ENCODE measurements around the gene KPTN. TPM values are rescaled to one million over a fixed set of nuclear protein-coding genes. Genes with fewer than 3 reads are reported as not detected.

Gene KPTN
- total RNA-seq, 1 experiment from 2014 or later: 19.7 TPM

DNA sequence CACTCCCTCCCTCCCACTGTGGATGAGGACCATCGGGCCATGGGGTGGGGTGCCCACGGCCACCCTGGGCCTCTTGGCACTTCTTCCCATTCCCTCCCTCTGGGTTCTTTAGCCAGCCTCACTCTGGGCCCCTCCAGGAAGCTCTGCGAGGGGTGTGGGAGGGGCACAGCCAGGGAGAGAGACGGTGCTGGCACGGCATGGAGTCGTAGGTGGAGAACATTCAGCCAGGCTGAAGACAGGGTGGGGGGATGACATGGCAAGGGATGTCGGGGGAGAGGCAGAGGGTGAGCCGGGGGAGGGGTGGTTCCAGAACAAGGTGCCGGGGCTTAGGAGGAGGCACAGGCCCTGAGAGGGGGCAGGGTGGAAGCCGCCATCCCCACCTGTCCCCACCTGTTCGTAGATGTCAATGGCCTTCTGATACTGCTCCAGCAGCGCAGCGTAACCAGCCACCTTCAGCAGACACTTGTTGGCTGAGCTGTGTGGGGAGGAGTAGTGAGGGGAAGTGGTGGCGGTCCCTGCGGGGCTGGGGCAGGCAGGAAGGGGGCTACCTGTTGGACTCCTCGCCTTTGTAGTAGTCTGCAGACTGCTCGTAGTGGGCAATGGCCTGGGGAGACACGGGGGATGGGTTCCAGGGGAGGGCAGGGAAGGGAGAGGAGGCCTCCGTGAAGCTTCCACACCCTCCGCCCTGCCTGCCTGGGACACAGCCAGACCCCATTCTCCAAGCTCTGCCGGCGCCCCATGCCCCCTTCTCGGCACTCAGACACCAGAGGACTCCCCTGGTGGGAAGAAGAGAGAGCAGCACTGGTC, 8.8 kb upstream of the KPTN start:
- H3K27me3 Mint-ChIP-seq (ENCODE audit: insufficient read depth, unreplicated experiment): no peaks in the 10 kb centered on the region
- no peak for DNase-seq
- ChIA-PET POLR2A (no interaction called here), CTCF (interaction anchor here (0.6 kb wide), 1 partner anchor 58 kb away, joined by 3 read pairs; no protein-coding TSS in a partner anchor)
- no peak overlapping the region for H3K4me3 Mint-ChIP-seq (ENCODE audit: unreplicated experiment)
- Histone ChIP-seq H3K36me3 (ENCODE audit: control insufficient read depth, insufficient read depth, low read length) (peaks cover 4% of the 10 kb centered on the region; the same call in 1 of the 2 replicates), H3K4me3 (ENCODE audit: low read depth, low read length) (no peak overlapping the region), H3K9me3 (no peaks in the 10 kb centered on the region), H3K4me1 (peaks cover 6% of the 10 kb centered on the region; the same call in 1 of the 2 replicates), H3K27me3 (replicated peaks; ENCODE audit: control insufficient read depth, insufficient read depth, low read length) (no peaks in the 10 kb centered on the region)
- intact Hi-C loops (cut with micrococcal nuclease; ENCODE audit: unreplicated experiment): no loop called here
- TF ChIP-seq, protein P1, sequence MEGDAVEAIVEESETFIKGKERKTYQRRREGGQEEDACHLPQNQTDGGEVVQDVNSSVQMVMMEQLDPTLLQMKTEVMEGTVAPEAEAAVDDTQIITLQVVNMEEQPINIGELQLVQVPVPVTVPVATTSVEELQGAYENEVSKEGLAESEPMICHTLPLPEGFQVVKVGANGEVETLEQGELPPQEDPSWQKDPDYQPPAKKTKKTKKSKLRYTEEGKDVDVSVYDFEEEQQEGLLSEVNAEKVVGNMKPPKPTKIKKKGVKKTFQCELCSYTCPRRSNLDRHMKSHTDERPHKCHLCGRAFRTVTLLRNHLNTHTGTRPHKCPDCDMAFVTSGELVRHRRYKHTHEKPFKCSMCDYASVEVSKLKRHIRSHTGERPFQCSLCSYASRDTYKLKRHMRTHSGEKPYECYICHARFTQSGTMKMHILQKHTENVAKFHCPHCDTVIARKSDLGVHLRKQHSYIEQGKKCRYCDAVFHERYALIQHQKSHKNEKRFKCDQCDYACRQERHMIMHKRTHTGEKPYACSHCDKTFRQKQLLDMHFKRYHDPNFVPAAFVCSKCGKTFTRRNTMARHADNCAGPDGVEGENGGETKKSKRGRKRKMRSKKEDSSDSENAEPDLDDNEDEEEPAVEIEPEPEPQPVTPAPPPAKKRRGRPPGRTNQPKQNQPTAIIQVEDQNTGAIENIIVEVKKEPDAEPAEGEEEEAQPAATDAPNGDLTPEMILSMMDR (IDR thresholded peaks at IDR 0.05; ENCODE audit: insufficient read depth in 1 of 2, low read depth in 1 of 2, low read length in 1 of 2, severe bottlenecking in 1 of 2, unreplicated experiment in 1 of 2): no peak
- no peak overlapping the region for H3K27ac Mint-ChIP-seq (ENCODE audit: unreplicated experiment)
- H3K9me3 Mint-ChIP-seq (ENCODE audit: unreplicated experiment): no peaks in the 10 kb centered on the region
- no peaks in the 10 kb centered on the region for H3K4me1 Mint-ChIP-seq (ENCODE audit: low read depth, unreplicated experiment)
- peaks cover 49% of the 10 kb centered on the region for H3K36me3 Mint-ChIP-seq (ENCODE audit: insufficient read depth, unreplicated experiment)
- BruUV-seq (replicated peaks): no TSS peak

DNA sequence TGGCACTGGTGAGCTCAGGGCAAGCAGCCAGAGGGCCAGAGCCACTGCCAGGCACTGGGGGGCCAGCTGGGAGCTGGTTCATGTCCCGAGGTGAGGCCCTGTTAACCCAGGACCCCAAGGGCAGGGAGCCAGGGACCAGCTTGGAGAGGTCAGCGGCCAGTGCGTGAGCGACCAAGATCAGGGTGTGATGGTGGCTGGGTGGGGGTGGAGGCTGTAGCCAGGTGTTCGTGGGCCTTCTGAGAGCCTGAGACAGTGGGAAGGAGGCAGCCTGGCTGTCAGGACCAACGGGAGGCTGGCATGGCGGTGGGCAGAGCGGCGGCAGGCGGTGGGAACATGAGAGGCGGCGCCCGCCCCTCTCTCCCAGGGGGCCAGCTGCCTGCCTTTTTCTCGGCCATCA, 8.1 kb upstream of the KPTN start:
- Mint-ChIP-seq H3K27me3 (ENCODE audit: insufficient read depth, unreplicated experiment) (no peaks in the 10 kb centered on the region), H3K36me3 (ENCODE audit: insufficient read depth, unreplicated experiment) (peaks cover 50% of the 10 kb centered on the region), H3K27ac (ENCODE audit: unreplicated experiment) (no peak overlapping the region), H3K9me3 (ENCODE audit: unreplicated experiment) (no peaks in the 10 kb centered on the region), H3K4me1 (ENCODE audit: low read depth, unreplicated experiment) (no peaks in the 10 kb centered on the region), H3K4me3 (ENCODE audit: unreplicated experiment) (no peak overlapping the region)
- no peak overlapping the region for H3K4me3 ChIP-seq (ENCODE audit: low read depth, low read length)
- BruUV-seq (replicated peaks): no TSS peak
- no peaks in the 10 kb centered on the region for H3K9me3 ChIP-seq
- POLR2A ChIA-PET: no interaction called here
- CTCF ChIA-PET: interaction anchor here (0.6 kb wide), 1 partner anchor 57 kb away, joined by 3 read pairs; no protein-coding TSS in a partner anchor
- H3K27me3 ChIP-seq (replicated peaks; ENCODE audit: control insufficient read depth, insufficient read depth, low read length): no peaks in the 10 kb centered on the region
- intact Hi-C loops (cut with micrococcal nuclease; ENCODE audit: unreplicated experiment): no loop called here
- TF ChIP-seq, protein P1 (IDR thresholded peaks at IDR 0.05; ENCODE audit: insufficient read depth in 1 of 2, low read depth in 1 of 2, low read length in 1 of 2, severe bottlenecking in 1 of 2, unreplicated experiment in 1 of 2): no peak
- peaks cover 4% of the 10 kb centered on the region; the same call in 1 of the 2 replicates for H3K36me3 ChIP-seq (ENCODE audit: control insufficient read depth, insufficient read depth, low read length)
- H3K4me1 ChIP-seq: peaks cover 6% of the 10 kb centered on the region; the same call in 1 of the 2 replicates
- no peak for DNase-seq

DNA sequence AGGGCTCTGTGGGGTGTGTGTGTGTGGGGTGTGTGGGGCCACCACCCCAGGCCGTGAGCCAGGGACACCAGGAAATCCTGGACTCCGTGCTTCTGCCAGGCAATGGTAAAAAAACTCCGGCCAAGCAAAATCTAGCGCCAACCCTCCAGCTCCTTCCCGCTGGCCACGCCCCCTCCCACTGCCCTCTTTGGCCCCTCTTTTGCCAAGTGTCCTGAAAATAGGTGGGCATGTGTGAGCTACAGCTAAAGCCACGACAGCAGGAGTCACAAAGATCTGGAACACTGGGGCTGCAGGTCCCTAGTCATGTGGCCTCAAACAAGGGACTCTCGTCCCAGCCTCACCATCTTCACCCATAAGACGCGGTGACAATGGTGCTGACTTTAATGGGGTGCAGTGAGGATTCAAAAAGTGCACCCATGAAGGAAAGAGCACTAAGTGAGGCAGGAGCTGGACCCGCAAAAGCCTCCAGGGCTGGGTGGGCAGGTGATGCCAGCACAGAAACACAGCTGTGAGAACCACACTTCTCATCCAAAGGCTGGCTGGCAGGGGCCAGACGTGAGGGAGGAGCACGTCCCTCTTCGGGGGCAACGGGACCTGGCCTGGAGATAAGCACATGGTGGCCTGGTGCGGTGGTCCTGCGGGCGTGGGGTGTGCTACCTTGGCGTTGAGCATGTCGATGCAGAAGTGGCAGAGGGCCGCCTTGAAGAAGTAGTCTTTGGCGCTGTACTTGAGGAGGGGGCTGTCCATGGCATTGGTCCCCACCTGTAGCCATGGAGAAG, 7.5 kb upstream of the KPTN start:
- intact Hi-C loops (cut with micrococcal nuclease; ENCODE audit: unreplicated experiment): no loop called here
- no peak for DNase-seq
- H3K4me1 Mint-ChIP-seq (ENCODE audit: low read depth, unreplicated experiment): no peaks in the 10 kb centered on the region
- Histone ChIP-seq H3K9me3 (no peaks in the 10 kb centered on the region), H3K4me1 (peaks cover 6% of the 10 kb centered on the region; the same call in 1 of the 2 replicates), H3K4me3 (ENCODE audit: low read depth, low read length) (no peak overlapping the region), H3K27me3 (replicated peaks; ENCODE audit: control insufficient read depth, insufficient read depth, low read length) (no peaks in the 10 kb centered on the region), H3K36me3 (ENCODE audit: control insufficient read depth, insufficient read depth, low read length) (peaks cover 4% of the 10 kb centered on the region; the same call in 1 of the 2 replicates)
- no peak overlapping the region for H3K27ac Mint-ChIP-seq (ENCODE audit: unreplicated experiment)
- CTCF ChIA-PET: interaction anchor here (0.6 to 0.9 kb wide), 2 partner anchors 56 to 157 kb away, joined by 3 read pairs; no protein-coding TSS in a partner anchor
- H3K36me3 Mint-ChIP-seq (ENCODE audit: insufficient read depth, unreplicated experiment): peaks cover 49% of the 10 kb centered on the region
- TF ChIP-seq, protein P1 (IDR thresholded peaks at IDR 0.05; ENCODE audit: insufficient read depth in 1 of 2, low read depth in 1 of 2, low read length in 1 of 2, severe bottlenecking in 1 of 2, unreplicated experiment in 1 of 2): no peak
- POLR2A ChIA-PET: no interaction called here
- H3K27me3 Mint-ChIP-seq (ENCODE audit: insufficient read depth, unreplicated experiment): no peaks in the 10 kb centered on the region
- H3K4me3 Mint-ChIP-seq (ENCODE audit: unreplicated experiment): no peak overlapping the region
- no TSS peak for BruUV-seq (replicated peaks)
- no peaks in the 10 kb centered on the region for H3K9me3 Mint-ChIP-seq (ENCODE audit: unreplicated experiment)
